HCT116 (cell line): ENCODE results near the gene C10orf53. TPM values are rescaled to one million over a fixed set of nuclear protein-coding genes. Genes with fewer than 3 reads are reported as not detected.

Experiments used
- ATAC-seq: fragments of 200-7000 bp; cut with Tn5 transposase; 2 replicates; pipeline ENCODE4 v1.9.1; 2020; ENCODE audit warnings: mild to moderate bottlenecking, moderate library complexity
- BruUV-seq: library from RNA; stranded (reverse); fragments of 400-500 nt; replicated peaks from 2 replicates; lab custom pipeline; 2021; lab: Mats Ljungman, UMichigan
- CTCF ChIA-PET: fragments of 300-600 bp; sonication (Branson Sonifier 250); formaldehyde crosslinking; loops from one replicate; lab custom pipeline; 2021; ENCODE audit warnings: antibody characterized with exemption; lab: Charles Lee
- POLR2A ChIA-PET: fragments of 300-600, 350-600 bp; sonication (Branson Sonifier 250); formaldehyde crosslinking; loops from one replicate; lab custom pipeline; 2021; ENCODE audit warnings: antibody characterized with exemption; lab: Charles Lee
- RAD21 ChIA-PET, 2 experiments: fragments of 300-600 bp; sonication (Branson Sonifier 250); formaldehyde crosslinking; loops; one replicate each; lab custom pipeline; 2023; ENCODE audit warnings: low total read pairs in 2 of 2; ENCODE audit not compliant: uncharacterized antibody in 2 of 2, unreplicated experiment in 2 of 2, low non-redundant PET in 1 of 2; lab: Charles Lee
- DNase-seq: peaks from one replicate; pipeline ENCODE4 v3.0.0-alpha.2; 2010; ENCODE audit warnings: low read depth, low spot score
- H2AFZ ChIP-seq: fragments of 200-600 bp; shearing (Covaris generic), sonication (generic); 2 replicates; pipeline ENCODE4 v1.6.1; 2017; ENCODE audit warnings: low read depth, mixed run types, mixed read lengths, antibody characterized with exemption, low read length; ENCODE audit not compliant: poor library complexity, severe bottlenecking
- H3K27ac ChIP-seq: 2 replicates; pipeline ENCODE4 v1.5.1; 2012; ENCODE audit warnings: low read depth, low read length
- H3K27me3 ChIP-seq: fragments of 200-600 bp; sonication (generic); 2 replicates; pipeline ENCODE4 v1.6.1; 2016; ENCODE audit warnings: mixed run types, low read length, mixed read lengths; ENCODE audit not compliant: insufficient read depth
- H3K36me3 ChIP-seq, 2 experiments: fragments of 200-500 bp in 1 of 2; fragments of 200-600 bp in 1 of 2; sonication (Bioruptor generic) in 1 of 2; sonication (generic) in 1 of 2; 2 replicates each; pipeline versions ENCODE4 v1.5.1 to v1.6.1; 2014 to 2016; ENCODE audit warnings: low read length in 2 of 2, inconsistent platforms in 1 of 2, mixed read lengths in 1 of 2, mixed run types in 1 of 2; ENCODE audit not compliant: insufficient read depth in 2 of 2, control insufficient read depth in 1 of 2
- H3K4me1 ChIP-seq, 2 experiments: fragments of 200-600 bp in 1 of 2; sonication (generic) in 1 of 2; 2 replicates each; pipeline versions ENCODE4 v1.5.1 to v1.6.1; 2012 to 2017; ENCODE audit warnings: low read length in 2 of 2, inconsistent platforms in 1 of 2, mild to moderate bottlenecking in 1 of 2, mixed read lengths in 1 of 2, mixed run types in 1 of 2, moderate library complexity in 1 of 2; ENCODE audit not compliant: insufficient read depth in 2 of 2, control insufficient read depth in 1 of 2
- H3K4me2 ChIP-seq: fragments of 200-600 bp; sonication (generic); 2 replicates; pipeline ENCODE4 v1.6.1; 2017; ENCODE audit warnings: mixed run types, low read length, mixed read lengths
- H3K4me3 ChIP-seq, 2 experiments: fragments of 200-600 bp in 1 of 2; sonication (generic) in 1 of 2; replicated peaks in 1 of 2; 2 replicates each; pipeline ENCODE4 v1.5.1; 2011 to 2016; ENCODE audit warnings: low read length in 2 of 2, control low read depth in 1 of 2, low read depth in 1 of 2, mild to moderate bottlenecking in 1 of 2, mixed read lengths in 1 of 2, mixed run types in 1 of 2
- H3K79me2 ChIP-seq: fragments of 200-600 bp; sonication (generic); 2 replicates; pipeline ENCODE4 v1.6.1; 2017; ENCODE audit warnings: mild to moderate bottlenecking, mixed run types, low read length, moderate library complexity, mixed read lengths; ENCODE audit not compliant: insufficient read depth
- H3K9ac ChIP-seq: fragments of 200-600 bp; sonication (generic); 2 replicates; pipeline ENCODE4 v1.6.1; 2016; ENCODE audit warnings: low read length, mixed read lengths
- H3K9me2 ChIP-seq: fragments of 200-600 bp; sonication (generic), shearing (Covaris generic); 2 replicates; pipeline ENCODE4 v1.6.1; 2017; ENCODE audit warnings: mixed run types, mild to moderate bottlenecking, moderate library complexity; ENCODE audit not compliant: insufficient read depth
- H3K9me3 ChIP-seq, 2 experiments: fragments of 200-500 bp in 1 of 2; fragments of 200-600 bp in 1 of 2; sonication (Bioruptor generic) in 1 of 2; sonication (generic) in 1 of 2; 2 replicates each; pipeline ENCODE4 v1.6.1; 2014 to 2017; ENCODE audit warnings: low read length in 2 of 2, mixed read lengths in 2 of 2, inconsistent platforms in 1 of 2, low read depth in 1 of 2, mild to moderate bottlenecking in 1 of 2, mixed run types in 1 of 2, moderate library complexity in 1 of 2; ENCODE audit not compliant: control insufficient read depth in 1 of 2, insufficient read depth in 1 of 2
- H4K20me1 ChIP-seq: fragments of 200-600 bp; sonication (generic), shearing (Covaris generic); 2 replicates; pipeline ENCODE4 v1.6.1; 2017; ENCODE audit warnings: mixed run types, mild to moderate bottlenecking, moderate library complexity; ENCODE audit not compliant: insufficient read depth
- CTCF ChIP-seq, 3 experiments: fragments of 200-600 bp in 1 of 3; sonication (generic) in 1 of 3; IDR thresholded peaks in 2 of 3; conservative IDR thresholded peaks in 1 of 3; 2 replicates each; pipeline ENCODE4 v1.5.1; 2012 to 2017; ENCODE audit warnings: low read depth in 2 of 3, low read length in 2 of 3, antibody characterized with exemption in 1 of 3, borderline replicate concordance in 1 of 3, control low read depth in 1 of 3, mild to moderate bottlenecking in 1 of 3, mixed read lengths in 1 of 3, mixed run types in 1 of 3, moderate library complexity in 1 of 3; ENCODE audit not compliant: insufficient read depth in 1 of 3
- JUND ChIP-seq: IDR thresholded peaks from 2 replicates; pipeline ENCODE4 v1.6.1; 2012
- POLR2A ChIP-seq: IDR thresholded peaks from 2 replicates; pipeline ENCODE4 v1.7.0; 2011; ENCODE audit warnings: borderline replicate concordance; ENCODE audit not compliant: insufficient read depth, insufficient read length; ENCODE audit errors: extremely low read depth
- RAD21 ChIP-seq: IDR thresholded peaks from 2 replicates; pipeline ENCODE4 v1.6.1; 2012; ENCODE audit warnings: low read depth, mild to moderate bottlenecking
- SP1 ChIP-seq: IDR thresholded peaks from 2 replicates; pipeline ENCODE4 v1.6.1; 2012; ENCODE audit warnings: low read depth
- ZFX ChIP-seq: fragments of 450-650 bp; IDR thresholded peaks from 2 replicates; pipeline ENCODE4 v1.6.1; 2017
- intact Hi-C: fragments of 100-400 bp; cut with micrococcal nuclease; formaldehyde crosslinking; loops from 2 replicates; pipeline ENCODE4 v1.10.0; 2022
- total RNA-seq: library from RNA; stranded (reverse); gene quantifications from one replicate; pipeline ENCODE4 v1.2.1, GENCODE V29; 2021; ENCODE audit not compliant: unreplicated experiment
- TF ChIP-seq, protein P1 (sequence below): IDR thresholded peaks from 2 replicates; pipeline ENCODE4 v1.6.1; 2012; ENCODE audit warnings: low read depth

C10orf53 gene
- total RNA-seq, 1 experiment from 2014 or later = not detected

DNA sequence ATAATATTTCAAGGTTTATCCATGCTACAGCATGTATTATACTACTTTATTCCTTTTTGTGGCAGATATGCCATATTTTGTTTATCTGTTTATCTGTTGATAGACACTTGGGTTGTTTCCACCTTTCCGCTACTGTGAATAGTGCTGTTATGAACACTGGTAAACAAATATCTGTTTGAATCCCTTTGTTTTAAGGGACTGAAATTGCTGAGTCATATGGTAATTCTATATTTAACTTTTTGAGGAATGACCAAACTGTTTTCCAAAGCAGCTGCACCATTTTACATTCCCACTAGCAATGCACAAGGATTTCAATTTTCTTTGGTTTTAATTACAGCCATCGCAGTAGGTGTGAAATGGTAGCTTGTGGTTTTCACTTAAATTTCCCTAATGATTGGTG lies 3.4 kb downstream of the C10orf53 start:
- Histone ChIP-seq H2AFZ (no peak overlapping the region), H3K4me1 (no peaks in the 10 kb centered on the region), H3K36me3 (no peaks in the 10 kb centered on the region), H3K79me2 (no peaks in the 10 kb centered on the region), H3K9me2 (no peaks in the 10 kb centered on the region), H3K9ac (no peak overlapping the region), H4K20me1 (no peaks in the 10 kb centered on the region), H3K4me3 (no peak overlapping the region), H3K27ac (no peak overlapping the region), H3K9me3 (no peaks in the 10 kb centered on the region), H3K27me3 (no peaks in the 10 kb centered on the region), H3K4me2 (no peak overlapping the region)
- POLR2A ChIA-PET = no interaction called here
- intact Hi-C loops = no loop called here
- no TSS peak for BruUV-seq
- RAD21 ChIA-PET = no interaction called here
- DNase-seq (no peak), ATAC-seq (no peak)
- CTCF ChIA-PET = no interaction called here
- TF ChIP-seq, protein P1, sequence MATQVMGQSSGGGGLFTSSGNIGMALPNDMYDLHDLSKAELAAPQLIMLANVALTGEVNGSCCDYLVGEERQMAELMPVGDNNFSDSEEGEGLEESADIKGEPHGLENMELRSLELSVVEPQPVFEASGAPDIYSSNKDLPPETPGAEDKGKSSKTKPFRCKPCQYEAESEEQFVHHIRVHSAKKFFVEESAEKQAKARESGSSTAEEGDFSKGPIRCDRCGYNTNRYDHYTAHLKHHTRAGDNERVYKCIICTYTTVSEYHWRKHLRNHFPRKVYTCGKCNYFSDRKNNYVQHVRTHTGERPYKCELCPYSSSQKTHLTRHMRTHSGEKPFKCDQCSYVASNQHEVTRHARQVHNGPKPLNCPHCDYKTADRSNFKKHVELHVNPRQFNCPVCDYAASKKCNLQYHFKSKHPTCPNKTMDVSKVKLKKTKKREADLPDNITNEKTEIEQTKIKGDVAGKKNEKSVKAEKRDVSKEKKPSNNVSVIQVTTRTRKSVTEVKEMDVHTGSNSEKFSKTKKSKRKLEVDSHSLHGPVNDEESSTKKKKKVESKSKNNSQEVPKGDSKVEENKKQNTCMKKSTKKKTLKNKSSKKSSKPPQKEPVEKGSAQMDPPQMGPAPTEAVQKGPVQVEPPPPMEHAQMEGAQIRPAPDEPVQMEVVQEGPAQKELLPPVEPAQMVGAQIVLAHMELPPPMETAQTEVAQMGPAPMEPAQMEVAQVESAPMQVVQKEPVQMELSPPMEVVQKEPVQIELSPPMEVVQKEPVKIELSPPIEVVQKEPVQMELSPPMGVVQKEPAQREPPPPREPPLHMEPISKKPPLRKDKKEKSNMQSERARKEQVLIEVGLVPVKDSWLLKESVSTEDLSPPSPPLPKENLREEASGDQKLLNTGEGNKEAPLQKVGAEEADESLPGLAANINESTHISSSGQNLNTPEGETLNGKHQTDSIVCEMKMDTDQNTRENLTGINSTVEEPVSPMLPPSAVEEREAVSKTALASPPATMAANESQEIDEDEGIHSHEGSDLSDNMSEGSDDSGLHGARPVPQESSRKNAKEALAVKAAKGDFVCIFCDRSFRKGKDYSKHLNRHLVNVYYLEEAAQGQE = no peak
- TF ChIP-seq RAD21 = no peak
- TF ChIP-seq ZFX = no peak
- TF ChIP-seq SP1 = no peak
- no peak for TF ChIP-seq JUND
- TF ChIP-seq POLR2A = no peak
- no peak for TF ChIP-seq CTCF (IDR thresholded peaks at IDR 0.05 in 2 of 3, conservative IDR thresholded peaks at IDR 0.05 in 1 of 3; ENCODE audit: borderline replicate concordance in 1 of 3, insufficient read depth in 1 of 3, low read depth in 2 of 3, low read length in 2 of 3)
